ENCODE data around the gene TRIM58. TPM values are rescaled to one million over a fixed set of nuclear protein-coding genes. Genes with fewer than 3 reads are reported as not detected.

TRIM58 gene
- total RNA-seq, 1 donor from 2014 or later: 6.0 TPM

- intact Hi-C loops (cut with DNase I): no loop called here
- no peak for DNase-seq
- Histone ChIP-seq H3K36me3 (no peaks in the 10 kb centered on the region), H3K4me1 (no peaks in the 10 kb centered on the region), H3K27me3 (peaks cover 9% of the 10 kb centered on the region), H3K4me3 (peak overlapping the region; percentile 41), H3K27ac (no peak overlapping the region), H3K9me3 (no peaks in the 10 kb centered on the region)
- no peak for TF ChIP-seq CTCF (IDR thresholded peaks at IDR 0.05)
- no peak for ATAC-seq
Measured at GRCh38 chr1:247857985-247858619, 1.1 kb downstream of the TRIM58 start.

- Histone ChIP-seq H3K27me3 (peaks cover 5% of the 10 kb centered on the region), H3K36me3 (no peaks in the 10 kb centered on the region)
Measured at GRCh38 chr1:247862756-247863155, 5.8 kb downstream of the TRIM58 start.

GRCh38 chr1:247864644-247865043 is 7.7 kb downstream of the TRIM58 start:
- no peaks in the 10 kb centered on the region for H3K9me3 ChIP-seq
- no peaks in the 10 kb centered on the region for H3K36me3 ChIP-seq
- H3K27me3 ChIP-seq: no peaks in the 10 kb centered on the region
- no peak overlapping the region for H3K4me3 ChIP-seq
- H3K4me1 ChIP-seq: no peaks in the 10 kb centered on the region
- intact Hi-C loops (cut with DNase I): no loop called here
- no peak for DNase-seq
- H3K27ac ChIP-seq: no peak overlapping the region
- ATAC-seq: no peak
- no peak for TF ChIP-seq CTCF (IDR thresholded peaks at IDR 0.05)

More at GRCh38 chr1:247862756-247863155, 5.8 kb downstream of the TRIM58 start:
- no peak for DNase-seq
- Histone ChIP-seq H3K27ac (no peak overlapping the region), H3K4me1 (no peaks in the 10 kb centered on the region), H3K4me3 (no peak overlapping the region), H3K9me3 (no peaks in the 10 kb centered on the region)
- ATAC-seq: no peak
- intact Hi-C loops (cut with DNase I): no loop called here
- TF ChIP-seq CTCF (IDR thresholded peaks at IDR 0.05): no peak

DNA sequence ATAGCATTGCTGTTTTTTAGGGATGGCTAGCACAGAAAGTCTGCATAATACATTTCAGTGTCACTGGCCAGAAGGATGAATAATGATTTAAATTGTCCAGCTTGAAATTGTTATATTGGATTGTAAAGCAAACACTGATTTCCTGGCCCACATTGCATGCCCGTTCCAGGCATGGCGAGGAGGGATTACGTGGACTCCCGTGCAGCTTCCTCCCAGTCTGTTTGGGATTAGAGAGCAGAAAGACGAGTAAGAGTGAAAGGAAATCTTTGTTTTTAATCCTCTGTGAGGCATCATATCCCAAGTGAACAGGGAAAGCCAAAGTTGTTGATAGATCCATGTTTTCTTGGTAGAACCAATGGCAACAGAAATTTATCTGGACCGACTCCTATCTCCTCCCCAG is 8.4 kb downstream of the TRIM58 start:
- no peak overlapping the region for H3K4me3 ChIP-seq
- H3K27me3 ChIP-seq: no peaks in the 10 kb centered on the region
- DNase-seq: no peak
- no peaks in the 10 kb centered on the region for H3K4me1 ChIP-seq
- no peaks in the 10 kb centered on the region for H3K9me3 ChIP-seq
- intact Hi-C loops (cut with DNase I): no loop called here
- H3K36me3 ChIP-seq: no peaks in the 10 kb centered on the region
- no peak for ATAC-seq
- TF ChIP-seq CTCF (IDR thresholded peaks at IDR 0.05): no peak
- no peak overlapping the region for H3K27ac ChIP-seq

DNA sequence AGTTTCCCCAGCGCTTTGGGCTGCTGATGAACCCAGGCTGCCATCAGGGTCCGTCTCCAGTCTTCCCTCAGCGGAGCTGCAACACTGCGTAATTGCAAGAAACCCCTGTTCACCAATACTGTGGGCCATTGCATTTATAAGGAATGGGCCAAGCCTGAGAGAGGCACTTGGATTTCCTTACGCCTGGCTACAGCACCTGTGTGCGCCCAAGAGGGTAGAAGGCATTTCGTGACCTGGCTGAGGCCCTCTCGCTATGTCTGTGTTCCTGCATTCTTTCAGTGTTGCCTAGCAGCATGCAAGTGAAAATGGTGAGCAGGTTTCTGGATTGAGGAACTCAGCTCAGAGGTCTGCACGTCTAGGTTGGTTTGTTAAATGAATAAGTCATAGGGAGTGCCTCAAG is 26.4 kb downstream of the TRIM58 start:
- no peaks in the 10 kb centered on the region for H3K36me3 ChIP-seq
- ATAC-seq (no peak), DNase-seq (no peak)
- H3K27me3 ChIP-seq: no peaks in the 10 kb centered on the region
- H3K4me3 ChIP-seq: no peak overlapping the region
- intact Hi-C loops (cut with DNase I): no loop called here
- no peaks in the 10 kb centered on the region for H3K4me1 ChIP-seq
- no peak for TF ChIP-seq CTCF (IDR thresholded peaks at IDR 0.05)
- no peaks in the 10 kb centered on the region for H3K9me3 ChIP-seq
- no peak overlapping the region for H3K27ac ChIP-seq
